HFF-Myc (cell line): ENCODE data around the gene EEF1G.

ENCODE experiments used
- DNase-seq: peaks from one replicate; pipeline ENCODE4 v3.0.0-alpha.2; 2011; ENCODE audit warnings: low read depth; ENCODE audit errors: extremely low read depth
- H3K4me3 ChIP-seq: replicated peaks from 2 replicates; pipeline ENCODE4 v1.5.1; 2011; ENCODE audit warnings: low read depth, mild to moderate bottlenecking, control low read depth, low read length
- TF ChIP-seq, protein P1 (sequence below): IDR thresholded peaks from 2 replicates; pipeline ENCODE4 v1.5.1; 2012; ENCODE audit warnings: mild to moderate bottlenecking, low read depth, low read length, control low read depth; ENCODE audit errors: missing control alignments

EEF1G gene

DNA sequence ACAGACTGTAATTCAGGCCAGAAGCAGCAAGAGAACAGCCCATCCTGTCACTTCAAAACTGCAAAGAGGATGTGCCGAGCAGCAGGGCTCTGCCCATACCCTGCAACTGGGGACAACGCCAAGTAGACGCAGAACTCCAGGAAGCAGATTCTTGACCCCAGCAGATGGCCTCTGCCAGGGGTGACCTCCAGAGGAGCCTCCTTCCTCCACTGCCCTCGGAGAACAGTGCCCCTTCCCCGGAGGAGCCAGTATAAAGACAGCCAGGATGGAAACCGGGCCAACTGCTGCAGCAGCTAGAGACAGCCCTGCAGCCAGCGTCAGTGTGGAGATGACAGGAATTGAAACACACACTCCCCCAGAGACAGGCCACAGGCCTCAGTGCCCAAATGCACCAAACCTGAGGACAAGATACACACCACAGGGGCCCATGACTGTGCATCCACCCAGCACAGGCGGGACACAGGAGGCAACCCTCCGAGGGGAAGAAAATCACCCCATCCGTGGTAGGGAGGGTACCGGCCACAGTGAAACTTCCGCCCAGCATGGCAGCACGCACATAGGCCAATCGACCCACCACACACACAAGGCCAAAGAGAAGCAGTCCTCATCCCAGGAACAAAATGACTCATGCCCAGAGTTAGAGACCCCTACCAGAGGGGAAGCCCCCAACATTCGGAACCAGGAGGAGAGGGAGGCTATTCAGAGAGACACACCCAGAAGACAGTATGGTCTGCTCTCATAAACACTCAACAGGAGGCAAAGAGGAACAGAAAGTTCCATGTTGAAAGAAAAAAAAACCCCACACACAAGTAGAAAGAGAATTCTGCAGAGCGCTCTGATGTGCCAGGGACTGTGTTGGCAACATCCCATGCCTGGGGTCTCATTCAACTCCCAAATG is 32.6 kb downstream of the EEF1G start:
- TF ChIP-seq, protein P1, sequence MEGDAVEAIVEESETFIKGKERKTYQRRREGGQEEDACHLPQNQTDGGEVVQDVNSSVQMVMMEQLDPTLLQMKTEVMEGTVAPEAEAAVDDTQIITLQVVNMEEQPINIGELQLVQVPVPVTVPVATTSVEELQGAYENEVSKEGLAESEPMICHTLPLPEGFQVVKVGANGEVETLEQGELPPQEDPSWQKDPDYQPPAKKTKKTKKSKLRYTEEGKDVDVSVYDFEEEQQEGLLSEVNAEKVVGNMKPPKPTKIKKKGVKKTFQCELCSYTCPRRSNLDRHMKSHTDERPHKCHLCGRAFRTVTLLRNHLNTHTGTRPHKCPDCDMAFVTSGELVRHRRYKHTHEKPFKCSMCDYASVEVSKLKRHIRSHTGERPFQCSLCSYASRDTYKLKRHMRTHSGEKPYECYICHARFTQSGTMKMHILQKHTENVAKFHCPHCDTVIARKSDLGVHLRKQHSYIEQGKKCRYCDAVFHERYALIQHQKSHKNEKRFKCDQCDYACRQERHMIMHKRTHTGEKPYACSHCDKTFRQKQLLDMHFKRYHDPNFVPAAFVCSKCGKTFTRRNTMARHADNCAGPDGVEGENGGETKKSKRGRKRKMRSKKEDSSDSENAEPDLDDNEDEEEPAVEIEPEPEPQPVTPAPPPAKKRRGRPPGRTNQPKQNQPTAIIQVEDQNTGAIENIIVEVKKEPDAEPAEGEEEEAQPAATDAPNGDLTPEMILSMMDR: no peak
- DNase-seq: no peak
- peak overlapping the region; percentile 99 for H3K4me3 ChIP-seq

DNA sequence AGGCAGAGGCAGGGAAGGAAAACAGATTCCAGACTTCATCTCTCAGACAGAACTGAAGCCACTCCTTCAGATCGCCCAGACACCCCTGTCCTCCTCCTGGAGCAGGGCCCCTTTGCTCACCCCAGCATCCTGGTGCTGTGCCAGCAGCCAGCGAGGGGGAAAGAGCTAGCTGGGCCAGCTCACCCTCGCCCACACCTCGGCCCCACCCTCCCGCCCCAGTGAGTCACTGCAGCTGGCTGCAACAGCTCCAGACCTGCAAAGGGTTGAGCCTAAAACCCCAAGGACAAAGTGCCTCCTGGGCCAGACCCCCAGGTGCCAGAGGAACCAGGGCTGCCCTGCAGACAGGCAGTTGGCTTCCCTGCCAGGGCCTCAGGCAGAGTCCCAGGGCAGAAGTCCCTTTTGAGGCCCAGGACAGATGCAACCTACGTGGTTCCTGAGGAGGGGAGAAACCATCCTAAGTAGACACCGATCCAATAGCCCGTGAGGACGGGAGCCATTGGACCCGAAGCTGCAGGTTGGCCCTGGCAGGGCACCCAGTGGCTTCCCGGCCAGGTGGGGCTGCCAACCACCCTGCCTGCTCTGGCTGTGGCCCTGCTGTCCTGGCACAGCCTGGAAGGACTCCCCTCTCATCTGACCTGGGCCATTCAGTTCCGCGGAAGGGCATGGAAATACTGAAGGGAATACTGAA is 34.3 kb downstream of the EEF1G start:
- TF ChIP-seq, protein P1: no peak
- peak; percentile 60 for DNase-seq
- H3K4me3 ChIP-seq: peak overlapping the region; percentile 13

DNA sequence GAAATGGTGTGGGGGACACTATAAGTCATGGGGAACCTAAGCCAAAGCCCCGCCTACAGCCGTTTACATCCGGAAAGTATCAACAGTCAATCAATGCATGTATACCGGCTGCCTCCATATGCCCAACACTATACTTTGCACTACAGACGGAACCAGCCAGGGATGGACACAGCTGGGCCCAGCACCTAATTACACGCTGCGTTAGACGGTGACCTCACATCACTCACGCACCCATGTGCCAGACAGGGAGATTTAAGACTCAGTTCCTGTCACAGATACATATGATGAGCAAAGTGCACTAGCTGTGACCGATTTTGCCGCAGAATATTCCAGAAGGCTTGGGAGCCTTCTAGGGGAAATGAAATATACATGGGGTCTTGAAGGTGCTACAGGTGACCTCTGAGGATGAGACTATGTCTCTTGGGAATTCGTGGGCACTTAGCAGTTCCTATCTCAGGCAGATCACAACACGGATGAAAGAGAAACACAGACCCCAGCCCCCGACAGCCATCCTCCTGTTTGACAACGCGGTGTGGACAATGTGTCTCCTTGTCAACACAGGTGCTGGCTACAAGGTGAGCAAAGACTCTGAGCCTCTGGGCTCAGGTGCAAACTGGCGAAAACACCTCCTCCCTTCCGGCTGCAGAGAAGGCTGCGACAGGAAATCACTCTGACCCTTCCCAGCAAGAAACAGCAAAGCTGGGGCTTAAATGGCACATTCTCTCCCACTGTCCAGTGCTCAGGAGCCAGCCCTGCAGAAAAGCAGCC is 35.0 kb downstream of the EEF1G start:
- TF ChIP-seq, protein P1: no peak
- DNase-seq: no peak
- peak overlapping the region; percentile 5 for H3K4me3 ChIP-seq

DNA sequence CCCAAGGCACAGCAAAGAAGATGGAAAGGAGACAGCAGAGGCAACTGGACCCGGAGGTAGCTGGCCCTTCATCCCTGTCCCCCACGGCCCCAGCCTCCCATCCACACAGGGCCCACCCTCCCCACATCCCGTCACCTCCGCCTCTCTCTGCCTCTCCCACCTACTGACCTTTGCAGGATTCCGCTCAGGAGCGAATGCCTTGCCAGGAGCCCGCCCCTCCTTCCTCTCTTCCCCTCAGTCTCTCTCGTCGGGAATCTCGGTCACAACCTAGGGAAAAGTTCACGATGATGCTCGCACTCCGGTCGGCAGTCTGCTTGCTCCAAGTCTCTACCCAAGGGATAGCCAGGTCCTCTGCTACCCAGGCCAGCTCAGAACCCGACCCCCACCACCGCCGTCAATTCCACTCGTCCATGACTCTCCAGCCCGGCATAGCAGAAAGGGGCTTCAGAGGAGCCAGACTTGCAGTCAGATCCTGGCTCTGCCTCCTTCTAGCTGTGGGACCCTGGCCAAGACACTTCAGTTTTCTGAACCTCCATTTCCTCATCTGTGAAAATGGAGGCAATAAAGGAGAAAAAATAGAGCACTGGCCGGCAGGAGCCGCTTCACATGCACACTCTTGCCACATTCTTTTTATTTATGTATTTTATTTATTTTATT is 37.3 kb downstream of the EEF1G start:
- no peak for DNase-seq
- no peak overlapping the region for H3K4me3 ChIP-seq
- TF ChIP-seq, protein P1: no peak

DNA sequence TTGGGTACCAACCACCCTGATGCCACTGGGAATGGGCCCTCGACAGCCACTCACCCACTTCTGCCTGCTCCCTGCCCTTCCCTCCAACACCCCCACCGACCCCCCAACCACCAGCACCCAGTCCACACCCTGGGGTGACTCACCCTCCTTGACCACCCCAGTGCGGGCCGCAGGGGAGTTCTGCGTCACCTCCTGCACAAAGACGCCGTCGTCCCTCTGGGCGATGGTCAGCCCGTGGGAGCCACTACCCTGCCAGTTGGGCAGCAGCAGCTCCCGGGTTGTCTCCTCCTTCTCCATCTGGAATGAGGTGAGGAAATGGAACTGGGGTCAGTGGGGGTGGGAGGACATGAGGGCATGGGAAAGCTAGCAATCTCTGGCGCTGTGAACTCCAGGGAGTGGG is 37.9 kb downstream of the EEF1G start:
- TF ChIP-seq, protein P1: no peak
- no peak for DNase-seq
- H3K4me3 ChIP-seq: no peak overlapping the region
